HG03103 (cell line): ENCODE results near the gene COL16A1.

Source experiments
- ATAC-seq: cut with Tn5 transposase; IDR thresholded peaks from one replicate; pipeline ENCODE4 v1.9.1; 2021; ENCODE audit warnings: low read depth; ENCODE audit not compliant: unreplicated experiment

Gene COL16A1

GRCh38 chr1:31733389-31734219 is 29.8 kb upstream of the COL16A1 start:
- ATAC-seq: no peak

GRCh38 chr1:31732751-31733289 is 29.0 kb upstream of the COL16A1 start:
- ATAC-seq: no peak

GRCh38 chr1:31732343-31732742 is 28.5 kb upstream of the COL16A1 start:
- ATAC-seq: no peak

- ATAC-seq: no peak
These were observed 27.3 kb upstream of the COL16A1 start for GRCh38 chr1:31731049-31731565.

- no peak for ATAC-seq
These were observed 26.7 kb upstream of the COL16A1 start for GRCh38 chr1:31730336-31731048.

GRCh38 chr1:31727849-31728248 is 24.0 kb upstream of the COL16A1 start:
- no peak for ATAC-seq

GRCh38 chr1:31727195-31727594 is 23.4 kb upstream of the COL16A1 start:
- no peak for ATAC-seq

GRCh38 chr1:31726715-31727114 is 22.9 kb upstream of the COL16A1 start:
- no peak for ATAC-seq

GRCh38 chr1:31725777-31726535 is 22.1 kb upstream of the COL16A1 start:
- ATAC-seq: no peak

GRCh38 chr1:31725134-31725533 is 21.3 kb upstream of the COL16A1 start:
- no peak for ATAC-seq

GRCh38 chr1:31723828-31724359 is 20.1 kb upstream of the COL16A1 start:
- ATAC-seq: no peak

- ATAC-seq: no peak
These were observed 14.6 kb upstream of the COL16A1 start for GRCh38 chr1:31718327-31718897.

GRCh38 chr1:31717341-31717740 is 13.5 kb upstream of the COL16A1 start:
- no peak for ATAC-seq

GRCh38 chr1:31715873-31716220 is 12.0 kb upstream of the COL16A1 start:
- no peak for ATAC-seq

GRCh38 chr1:31715087-31715872 is 11.5 kb upstream of the COL16A1 start:
- ATAC-seq: no peak

- no peak for ATAC-seq
These were observed 10.7 kb upstream of the COL16A1 start for GRCh38 chr1:31714442-31715086.

GRCh38 chr1:31712630-31713029 is 8.8 kb upstream of the COL16A1 start:
- no peak for ATAC-seq

GRCh38 chr1:31712068-31712467 is 8.3 kb upstream of the COL16A1 start:
- no peak for ATAC-seq

- ATAC-seq: no peak
These were observed 4.5 kb upstream of the COL16A1 start for GRCh38 chr1:31708324-31708723.
